GM06990 (cell line): ENCODE results near the gene RIOK3.

ENCODE experiments used
- DNase-seq: peaks from one replicate; pipeline ENCODE4 v3.0.0-alpha.2; 2011; ENCODE audit not compliant: insufficient read length; ENCODE audit errors: extremely low read depth
- H3K27me3 ChIP-seq: replicated peaks from 2 replicates; pipeline ENCODE4 v1.6.0; 2011; ENCODE audit warnings: low read length; ENCODE audit not compliant: control insufficient read depth, insufficient read depth
- H3K36me3 ChIP-seq: 2 replicates; pipeline ENCODE4 v1.5.1; 2011; ENCODE audit warnings: low read length; ENCODE audit not compliant: control insufficient read depth, insufficient read depth
- H3K4me3 ChIP-seq: replicated peaks from 2 replicates; pipeline ENCODE4 v1.5.1; 2011; ENCODE audit warnings: low read depth, mild to moderate bottlenecking, control low read depth, low read length
- CTCF ChIP-seq: IDR thresholded peaks from 2 replicates; pipeline ENCODE4 v1.5.1; 2011; ENCODE audit warnings: low read length, control low read depth, mild to moderate bottlenecking, inconsistent platforms; ENCODE audit not compliant: insufficient read depth, poor library complexity, severe bottlenecking

RIOK3 gene

DNA sequence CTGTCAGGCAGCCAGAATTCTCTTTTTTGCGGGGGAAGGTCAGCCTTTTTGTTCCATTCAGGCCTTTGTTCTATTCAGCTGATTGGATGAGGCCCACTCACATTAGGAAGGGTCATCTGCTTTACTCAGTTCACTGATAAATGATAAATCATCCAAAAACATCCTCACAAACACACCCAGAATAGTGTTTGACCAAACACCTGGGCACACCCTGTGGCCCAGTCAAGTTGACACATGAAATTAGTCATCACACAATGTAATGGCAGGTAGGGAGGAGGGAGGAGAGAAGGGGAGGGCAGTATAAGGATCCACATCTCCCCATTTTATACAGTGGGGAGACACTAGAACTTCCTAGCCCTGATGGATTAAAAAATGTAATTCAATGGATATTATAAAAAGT, 41.9 kb downstream of the RIOK3 start:
- no peak for DNase-seq

GRCh38 chr18:23495723-23496440, 42.8 kb downstream of the RIOK3 start:
- DNase-seq: no peak
- no peak overlapping the region for H3K4me3 ChIP-seq

More for the DNA sequence above, 41.9 kb downstream of the RIOK3 start:
- no peak overlapping the region for H3K4me3 ChIP-seq
- no peak for TF ChIP-seq CTCF
- H3K36me3 ChIP-seq: no peaks in the 10 kb centered on the region
- no peaks in the 10 kb centered on the region for H3K27me3 ChIP-seq

DNA sequence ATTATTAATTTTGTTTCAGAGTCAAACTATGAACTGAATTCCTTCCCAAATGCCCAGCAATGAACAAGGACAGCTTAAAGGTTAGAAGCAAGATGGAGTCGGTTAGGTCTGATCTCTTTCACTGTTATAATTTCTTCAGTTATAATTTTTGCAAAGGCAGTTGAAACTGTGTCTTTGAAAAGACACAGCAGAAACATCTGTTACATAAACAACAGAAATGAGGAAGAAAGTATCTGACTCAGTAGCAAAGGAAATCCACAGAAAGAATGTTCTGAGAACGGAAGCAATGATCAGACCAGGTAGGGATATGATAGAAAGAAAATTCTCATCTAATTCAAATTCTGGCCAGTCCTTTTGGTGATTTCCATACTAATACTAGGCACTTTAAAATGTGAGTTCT, 45.0 kb downstream of the RIOK3 start:
- H3K27me3 ChIP-seq: no peaks in the 10 kb centered on the region
- H3K4me3 ChIP-seq: no peak overlapping the region
- H3K36me3 ChIP-seq: no peaks in the 10 kb centered on the region
- DNase-seq: no peak
- TF ChIP-seq CTCF: no peak

More at GRCh38 chr18:23495723-23496440, 42.8 kb downstream of the RIOK3 start:
- no peaks in the 10 kb centered on the region for H3K36me3 ChIP-seq
- H3K27me3 ChIP-seq: no peaks in the 10 kb centered on the region
- TF ChIP-seq CTCF: no peak

DNA sequence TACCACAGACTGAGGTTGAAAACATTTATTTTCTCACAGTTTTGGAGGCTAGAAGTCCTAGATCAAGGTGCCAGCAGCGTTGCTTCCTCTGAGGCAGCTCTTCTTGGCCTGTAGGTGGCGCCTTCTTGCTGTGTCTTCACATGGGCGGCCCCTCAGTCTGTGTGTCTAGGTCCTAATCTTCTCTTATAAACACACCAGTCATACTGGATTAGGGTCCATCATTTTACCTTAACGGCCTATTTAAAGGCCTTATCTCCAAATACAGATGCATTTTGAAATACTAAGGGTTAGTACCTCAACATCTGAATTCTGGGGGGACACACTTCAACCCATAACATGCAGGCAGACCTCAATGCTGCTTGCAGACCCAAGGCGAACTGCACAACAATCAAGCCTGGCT, 45.8 kb downstream of the RIOK3 start:
- no peak overlapping the region for H3K4me3 ChIP-seq
- H3K27me3 ChIP-seq: no peaks in the 10 kb centered on the region
- H3K36me3 ChIP-seq: no peaks in the 10 kb centered on the region
- peak; percentile 45 for DNase-seq
- peak; percentile 91 for TF ChIP-seq CTCF

GRCh38 chr18:23499291-23499781, 46.2 kb downstream of the RIOK3 start:
- DNase-seq: no peak

More at GRCh38 chr18:23499291-23499781, 46.2 kb downstream of the RIOK3 start:
- Histone ChIP-seq H3K4me3 (no peak overlapping the region), H3K27me3 (no peaks in the 10 kb centered on the region), H3K36me3 (no peaks in the 10 kb centered on the region)
- TF ChIP-seq CTCF: no peak
